Liver (tissue), 9 donors: ENCODE data around the gene TTLL5. TPM values are rescaled to one million over a fixed set of nuclear protein-coding genes. Genes with fewer than 3 reads are reported as not detected.

ENCODE experiments used
- DNase-seq: peaks from one replicate; pipeline ENCODE4 v3.0.0-alpha.2; 2017; ENCODE audit warnings: low spot score
- H3K27ac ChIP-seq, 2 donors: one replicate each; pipeline ENCODE4 v1.7.0; 2013; ENCODE audit warnings: inconsistent platforms in 2 of 2, low read length in 2 of 2, control low read depth in 1 of 2, low read depth in 1 of 2, mild to moderate bottlenecking in 1 of 2
- H3K27me3 ChIP-seq, 4 donors: one replicate each; pipeline versions ENCODE4 v1.6.1 to v1.7.0; 2013; ENCODE audit warnings: low read length in 3 of 4, inconsistent platforms in 1 of 4, mild to moderate bottlenecking in 1 of 4, moderate library complexity in 1 of 4; ENCODE audit not compliant: control insufficient read depth in 4 of 4, insufficient read depth in 4 of 4
- H3K36me3 ChIP-seq, 4 donors: one replicate each; pipeline versions ENCODE4 v1.6.1 to v1.7.0; 2013; ENCODE audit warnings: low read length in 3 of 4, mild to moderate bottlenecking in 3 of 4, low read depth in 1 of 4, moderate library complexity in 1 of 4; ENCODE audit not compliant: control insufficient read depth in 4 of 4, insufficient read depth in 3 of 4
- H3K4me1 ChIP-seq, 4 donors: one replicate each; pipeline versions ENCODE4 v1.6.1 to v1.7.0; 2013; ENCODE audit warnings: low read length in 3 of 4, mild to moderate bottlenecking in 3 of 4, moderate library complexity in 1 of 4; ENCODE audit not compliant: control insufficient read depth in 4 of 4, insufficient read depth in 4 of 4
- H3K4me3 ChIP-seq, 3 donors: one replicate each; pipeline versions ENCODE4 v1.6.1 to v1.7.0; 2013; ENCODE audit warnings: low read length in 3 of 3, control low read depth in 1 of 3, low read depth in 1 of 3, mild to moderate bottlenecking in 1 of 3
- H3K9ac ChIP-seq, 2 donors: one replicate each; pipeline ENCODE4 v1.7.0; 2013; ENCODE audit warnings: low read length in 2 of 2, mild to moderate bottlenecking in 2 of 2, moderate library complexity in 2 of 2, control low read depth in 1 of 2, low read depth in 1 of 2
- H3K9me3 ChIP-seq, 4 donors: one replicate each; pipeline versions ENCODE4 v1.6.1 to v1.7.0; 2013; ENCODE audit warnings: low read length in 3 of 4; ENCODE audit not compliant: control insufficient read depth in 4 of 4
- ATF3 ChIP-seq: IDR thresholded peaks from 2 replicates; pipeline ENCODE4 v1.6.1; 2016; ENCODE audit warnings: antibody characterized with exemption
- CTCF ChIP-seq: fragments of 150-350 bp; IDR thresholded peaks from 2 replicates; pipeline ENCODE4 v1.5.1; 2017; ENCODE audit warnings: improper control_type of control experiment, low read depth, low read length; ENCODE audit not compliant: missing input control
- EGR1 ChIP-seq, 2 donors: IDR thresholded peaks; 2 replicates each; pipeline ENCODE4 v1.6.1; 2016 to 2018; ENCODE audit warnings: antibody characterized with exemption in 2 of 2, low read depth in 2 of 2
- FOXA1 ChIP-seq: IDR thresholded peaks from 2 replicates; pipeline ENCODE4 v1.6.1; 2016; ENCODE audit warnings: antibody characterized with exemption
- FOXA2 ChIP-seq: IDR thresholded peaks from 2 replicates; pipeline ENCODE4 v1.6.1; 2016; ENCODE audit warnings: antibody characterized with exemption
- GABPA ChIP-seq, 2 donors: IDR thresholded peaks in 1 of 2; conservative IDR thresholded peaks in 1 of 2; 2 replicates each; pipeline ENCODE4 v1.6.1; 2016; ENCODE audit warnings: antibody characterized with exemption in 2 of 2, mild to moderate bottlenecking in 1 of 2, moderate library complexity in 1 of 2
- HNF4A ChIP-seq, 2 donors: conservative IDR thresholded peaks; 2 replicates each; pipeline ENCODE4 v1.6.1; 2016; ENCODE audit warnings: antibody characterized with exemption in 2 of 2, mild to moderate bottlenecking in 2 of 2
- JUND ChIP-seq, 2 donors: IDR thresholded peaks; 2 replicates each; pipeline ENCODE4 v1.6.1; 2016; ENCODE audit warnings: antibody characterized with exemption in 2 of 2
- MAX ChIP-seq: IDR thresholded peaks from 2 replicates; pipeline ENCODE4 v1.6.1; 2016; ENCODE audit warnings: antibody characterized with exemption
- NR2F2 ChIP-seq: IDR thresholded peaks from 2 replicates; pipeline ENCODE4 v1.6.1; 2016; ENCODE audit warnings: antibody characterized with exemption
- RAD21 ChIP-seq, 2 donors: IDR thresholded peaks; 2 replicates each; pipeline ENCODE4 v1.6.1; 2016; ENCODE audit warnings: antibody characterized with exemption in 2 of 2, mild to moderate bottlenecking in 2 of 2
- REST ChIP-seq: IDR thresholded peaks from 2 replicates; pipeline ENCODE4 v1.6.1; 2016; ENCODE audit warnings: antibody characterized with exemption, mild to moderate bottlenecking
- RXRA ChIP-seq, 2 donors: IDR thresholded peaks; 2 replicates each; pipeline ENCODE4 v1.6.1; 2017 to 2018; ENCODE audit warnings: antibody characterized with exemption in 2 of 2, mild to moderate bottlenecking in 1 of 2
- SP1 ChIP-seq: IDR thresholded peaks from 2 replicates; pipeline ENCODE4 v1.6.1; 2018; ENCODE audit warnings: antibody characterized with exemption, mild to moderate bottlenecking
- TAF1 ChIP-seq: conservative IDR thresholded peaks from 2 replicates; pipeline ENCODE4 v1.6.1; 2016; ENCODE audit warnings: antibody characterized with exemption, mild to moderate bottlenecking
- ZBTB33 ChIP-seq: IDR thresholded peaks from 2 replicates; pipeline ENCODE4 v1.6.1; 2016; ENCODE audit warnings: antibody characterized with exemption
- WGBS: extraction: QIAGEN DNeasy Blood & Tissue Kit; methylation state at CpG from one replicate; pipeline ENCODE4 v1.1.7; 2013; 5-methylcytosine and 5-hydroxymethylcytosine counted together
- polyA plus RNA-seq, 2 donors: library from polyadenylated mRNA; stranded (reverse) in 1 of 2; unstranded in 1 of 2; fragments of 200-250 nt in 1 of 2; fragments of >200 nt in 1 of 2; fragmentation: Nextera tagmentation in 1 of 2; extraction: Ambion mirVana in 1 of 2; gene quantifications; one replicate each; pipeline versions ENCODE4 v1.2.1 to v1.2.3, GENCODE V29; 2013 to 2015
- total RNA-seq, 2 donors: library from RNA; depleted of rRNA; stranded (reverse); fragments of >200 nt; gene quantifications; one replicate each; pipeline ENCODE4 v1.2.3, GENCODE V29; 2014
- donor health status: healthy.
- donor health status: healthy.
- donor health status: healthy.
- donor health status: healthy.
- donor health status: healthy.

The TTLL5 gene
- total and polyA plus RNA-seq, 4 donors, result 4.3 to 14.2 (median 9.8) TPM

GRCh38 chr14:75752907-75753594, 92.0 kb downstream of the TTLL5 start:
- DNase-seq, result no peak
- no peak overlapping the region for H3K9ac ChIP-seq
- H3K9me3 ChIP-seq, result no peaks in the 10 kb centered on the region
- H3K36me3 ChIP-seq, result peaks cover 0 to 3% (median 0%) of the 10 kb centered on the region in 4 donors
- no peak overlapping the region for H3K4me3 ChIP-seq
- H3K27ac ChIP-seq, result no peak overlapping the region
- WGBS, result 88% methylated on average over 4 of the region's 4 CpGs
- TF ChIP-seq NR2F2 (no peak), FOXA2 (no peak), REST (no peak), TAF1 (no peak), RAD21 (IDR thresholded peaks at IDR 0.05) (no peak), EGR1 (IDR thresholded peaks at IDR 0.05; ENCODE audit: low read depth in 2 of 2) (no peak), FOXA1 (no peak), SP1 (no peak), GABPA (IDR thresholded peaks at IDR 0.05 in 1 of 2, conservative IDR thresholded peaks at IDR 0.05 in 1 of 2) (no peak), ATF3 (no peak), HNF4A (conservative IDR thresholded peaks at IDR 0.05) (no peak), MAX (no peak), ZBTB33 (no peak), JUND (IDR thresholded peaks at IDR 0.05) (no peak), RXRA (IDR thresholded peaks at IDR 0.05) (no peak), CTCF (no peak)
- H3K27me3 ChIP-seq, result no peaks in the 10 kb centered on the region
- no peaks in the 10 kb centered on the region for H3K4me1 ChIP-seq
